Neural crest cell (in vitro differentiated cells): ENCODE results near the gene NR5A2. TPM values are rescaled to one million over a fixed set of nuclear protein-coding genes. Genes with fewer than 3 reads are reported as not detected.
A peak's percentile ranks its signal among the peaks of the same experiment; 100 is the strongest.

Experiments
- DNase-seq: peaks from one replicate; pipeline ENCODE4 v3.0.0; 2021; ENCODE audit warnings: low read depth, mixed read lengths, low spot score
- H3K27ac Mint-ChIP-seq: one replicate; pipeline ENCODE4 v1.8.0; 2021; ENCODE audit warnings: mild to moderate bottlenecking, mixed read lengths; ENCODE audit not compliant: unreplicated experiment
- H3K27me3 Mint-ChIP-seq: 2 replicates; pipeline ENCODE4 v1.8.0; 2021; ENCODE audit warnings: low read depth, mild to moderate bottlenecking, mixed read lengths
- H3K36me3 Mint-ChIP-seq: 2 replicates; pipeline ENCODE4 v1.8.0; 2021; ENCODE audit warnings: low read depth, mild to moderate bottlenecking, mixed read lengths
- H3K4me1 Mint-ChIP-seq: 2 replicates; pipeline ENCODE4 v1.8.0; 2021; ENCODE audit warnings: mixed read lengths
- H3K4me3 Mint-ChIP-seq: one replicate; pipeline ENCODE4 v1.8.0; 2021; ENCODE audit warnings: mild to moderate bottlenecking, mixed read lengths
- H3K9me3 Mint-ChIP-seq: 2 replicates; pipeline ENCODE4 v1.8.0; 2021; ENCODE audit warnings: mixed read lengths
- long read RNA-seq: library from polyadenylated mRNA; unstranded; transcript quantifications from one replicate; pipeline ENCODE4 v2.0.0, GENCODE V29; 2020
- total RNA-seq: library from RNA; stranded (reverse); gene quantifications from 2 replicates; pipeline ENCODE4 v1.2.1, GENCODE V29; 2021
- TF ChIP-seq, protein P1 (sequence below): fragments of 200-600 bp; sonication (generic); conservative IDR thresholded peaks from 2 replicates; pipeline ENCODE4 v1.5.0; 2021; ENCODE audit warnings: antibody characterized with exemption, mild to moderate bottlenecking

Gene NR5A2
- total RNA-seq = not detected in 2 replicates
- long read RNA-seq = 0 reads

- H3K9me3 Mint-ChIP-seq = no peaks in the 10 kb centered on the region
- peak within 1 kb of the TSS; percentile 81 for H3K4me3 Mint-ChIP-seq
- DNase-seq = no peak
- no peak within 1 kb of the TSS for H3K27ac Mint-ChIP-seq
- TF ChIP-seq, protein P1, sequence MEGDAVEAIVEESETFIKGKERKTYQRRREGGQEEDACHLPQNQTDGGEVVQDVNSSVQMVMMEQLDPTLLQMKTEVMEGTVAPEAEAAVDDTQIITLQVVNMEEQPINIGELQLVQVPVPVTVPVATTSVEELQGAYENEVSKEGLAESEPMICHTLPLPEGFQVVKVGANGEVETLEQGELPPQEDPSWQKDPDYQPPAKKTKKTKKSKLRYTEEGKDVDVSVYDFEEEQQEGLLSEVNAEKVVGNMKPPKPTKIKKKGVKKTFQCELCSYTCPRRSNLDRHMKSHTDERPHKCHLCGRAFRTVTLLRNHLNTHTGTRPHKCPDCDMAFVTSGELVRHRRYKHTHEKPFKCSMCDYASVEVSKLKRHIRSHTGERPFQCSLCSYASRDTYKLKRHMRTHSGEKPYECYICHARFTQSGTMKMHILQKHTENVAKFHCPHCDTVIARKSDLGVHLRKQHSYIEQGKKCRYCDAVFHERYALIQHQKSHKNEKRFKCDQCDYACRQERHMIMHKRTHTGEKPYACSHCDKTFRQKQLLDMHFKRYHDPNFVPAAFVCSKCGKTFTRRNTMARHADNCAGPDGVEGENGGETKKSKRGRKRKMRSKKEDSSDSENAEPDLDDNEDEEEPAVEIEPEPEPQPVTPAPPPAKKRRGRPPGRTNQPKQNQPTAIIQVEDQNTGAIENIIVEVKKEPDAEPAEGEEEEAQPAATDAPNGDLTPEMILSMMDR = no peak
- peaks cover 79% of the 10 kb centered on the region for H3K27me3 Mint-ChIP-seq
- peaks cover 5% of the 10 kb centered on the region for H3K4me1 Mint-ChIP-seq
- no peaks in the 10 kb centered on the region for H3K36me3 Mint-ChIP-seq
Measured at GRCh38 chr1:200027264-200027823, at the start of gene NR5A2. NR5A2 (plus strand) TSS chr1:200027710; CDS start chr1:200027848, 138 bp downstream.

DNA sequence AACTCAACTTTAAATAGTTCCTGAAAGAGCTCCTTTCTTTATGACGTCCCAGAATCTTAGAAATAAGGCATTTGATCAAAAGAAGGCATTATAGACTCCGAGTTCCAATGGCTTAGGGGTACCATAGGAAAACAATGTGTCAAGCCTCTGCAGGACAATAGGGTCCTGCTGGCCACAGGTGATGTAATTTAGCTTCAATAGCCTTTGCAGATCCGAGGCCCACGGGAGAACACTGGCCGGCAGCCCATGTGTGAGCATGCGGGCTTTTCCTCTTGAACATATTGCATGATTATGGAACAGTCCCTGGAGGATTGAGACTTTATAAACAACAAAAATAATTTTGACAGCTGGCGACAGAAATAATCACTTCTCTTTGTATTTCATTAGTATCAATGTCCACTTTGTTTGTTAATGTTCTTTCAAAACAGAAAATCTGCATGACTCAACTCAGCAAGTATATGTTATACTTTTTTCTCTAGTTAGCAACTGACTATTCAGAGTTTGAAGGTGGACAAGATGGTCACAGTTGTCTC lies 49.0 kb upstream of the NR5A2 start:
- DNase-seq = no peak
- Mint-ChIP-seq H3K4me3 (no peak overlapping the region), H3K27me3 (no peaks in the 10 kb centered on the region), H3K36me3 (no peaks in the 10 kb centered on the region), H3K9me3 (no peaks in the 10 kb centered on the region), H3K27ac (no peak overlapping the region), H3K4me1 (peaks cover 12% of the 10 kb centered on the region)
- TF ChIP-seq, protein P1 = no peak

- no peaks in the 10 kb centered on the region for H3K9me3 Mint-ChIP-seq
- no peaks in the 10 kb centered on the region for H3K27me3 Mint-ChIP-seq
- TF ChIP-seq, protein P1 = no peak
- no peak for DNase-seq
- no peak overlapping the region for H3K27ac Mint-ChIP-seq
- H3K4me1 Mint-ChIP-seq = peaks cover 12% of the 10 kb centered on the region
- H3K36me3 Mint-ChIP-seq = no peaks in the 10 kb centered on the region
- no peak overlapping the region for H3K4me3 Mint-ChIP-seq
Measured at GRCh38 chr1:199979071-199979470, 48.4 kb upstream of the NR5A2 start.

GRCh38 chr1:199981584-199981983 lies 45.9 kb upstream of the NR5A2 start:
- Mint-ChIP-seq H3K27me3 (no peaks in the 10 kb centered on the region), H3K36me3 (no peaks in the 10 kb centered on the region), H3K4me1 (peaks cover 6% of the 10 kb centered on the region), H3K9me3 (no peaks in the 10 kb centered on the region), H3K27ac (no peak overlapping the region), H3K4me3 (no peak overlapping the region)
- TF ChIP-seq, protein P1 = no peak
- DNase-seq = no peak

GRCh38 chr1:199982606-199983005 lies 44.9 kb upstream of the NR5A2 start:
- no peak for DNase-seq
- Mint-ChIP-seq H3K9me3 (no peaks in the 10 kb centered on the region), H3K36me3 (no peaks in the 10 kb centered on the region), H3K4me1 (no peaks in the 10 kb centered on the region), H3K27ac (no peak overlapping the region), H3K4me3 (no peak overlapping the region), H3K27me3 (no peaks in the 10 kb centered on the region)
- TF ChIP-seq, protein P1 = no peak
